GM10248 (cell line): ENCODE results near the gene CES3.
A peak's percentile ranks its signal among the peaks of the same experiment; 100 is the strongest.

Source experiments
- CTCF ChIA-PET: fragments of 300-600 bp; sonication (Branson Sonifier 250); formaldehyde crosslinking; extraction: SDS; loops from one replicate; lab custom pipeline; 2021; ENCODE audit warnings: antibody characterized with exemption; lab: Yijun Ruan, JAX
- POLR2A ChIA-PET: fragments of 350-650 bp; sonication (Branson Sonifier 250); formaldehyde crosslinking; extraction: SDS; loops from one replicate; lab custom pipeline; 2020; ENCODE audit warnings: antibody characterized with exemption; lab: Yijun Ruan, JAX
- DNase-seq: peaks from one replicate; pipeline ENCODE4 v3.0.0; 2012; ENCODE audit errors: extremely low spot score
- TF ChIP-seq, protein P1 (sequence below): IDR thresholded peaks from 2 replicates; pipeline ENCODE4 v1.5.1; 2012; ENCODE audit warnings: mild to moderate bottlenecking, low read depth; ENCODE audit errors: extremely low read depth, missing control alignments, control extremely low read depth

The CES3 gene

DNA sequence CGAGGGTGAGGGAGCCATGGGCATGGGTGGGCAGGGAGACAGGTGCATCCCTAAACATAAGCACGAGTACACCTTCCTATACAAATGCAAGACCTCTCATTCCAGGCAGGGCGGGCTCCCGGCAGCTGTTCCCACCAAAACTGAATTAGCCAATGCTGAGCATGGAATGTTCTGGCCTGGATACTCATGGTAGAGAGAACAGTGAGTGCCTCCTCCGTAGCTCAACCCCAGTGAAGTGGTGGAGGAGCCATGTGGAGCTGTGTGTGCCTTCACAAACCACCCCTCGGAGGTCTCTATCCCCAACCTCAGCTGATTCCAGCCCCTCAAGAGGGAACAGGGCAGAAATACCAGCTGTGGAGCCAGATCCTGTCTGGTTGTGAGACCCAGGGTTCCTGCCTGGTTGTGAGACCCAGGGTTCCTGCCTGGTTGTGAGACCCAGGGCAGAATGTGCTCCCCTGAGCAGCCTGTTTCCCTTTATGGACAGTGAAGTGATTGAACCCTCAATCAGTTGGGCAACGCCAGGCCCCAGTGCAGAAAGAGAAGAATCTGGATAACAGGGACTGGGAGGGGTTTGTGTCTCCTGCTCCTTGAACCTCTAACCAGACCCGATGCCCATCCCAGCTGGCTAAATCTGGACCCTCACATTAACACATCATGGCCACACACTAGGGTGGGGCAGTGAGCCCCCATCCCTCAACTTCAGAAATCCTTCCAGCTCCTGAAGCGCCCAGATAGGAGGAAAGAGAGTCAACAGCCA lies 40.0 kb upstream of the CES3 start:
- DNase-seq, result no peak
- POLR2A ChIA-PET, result no interaction called here
- CTCF ChIA-PET, result interaction anchor here (0.9 to 2.9 kb wide), 5 partner anchors 11 to 29 kb away, joined by 3 to 9 read pairs (median 6); no protein-coding TSS in a partner anchor
- TF ChIP-seq, protein P1, sequence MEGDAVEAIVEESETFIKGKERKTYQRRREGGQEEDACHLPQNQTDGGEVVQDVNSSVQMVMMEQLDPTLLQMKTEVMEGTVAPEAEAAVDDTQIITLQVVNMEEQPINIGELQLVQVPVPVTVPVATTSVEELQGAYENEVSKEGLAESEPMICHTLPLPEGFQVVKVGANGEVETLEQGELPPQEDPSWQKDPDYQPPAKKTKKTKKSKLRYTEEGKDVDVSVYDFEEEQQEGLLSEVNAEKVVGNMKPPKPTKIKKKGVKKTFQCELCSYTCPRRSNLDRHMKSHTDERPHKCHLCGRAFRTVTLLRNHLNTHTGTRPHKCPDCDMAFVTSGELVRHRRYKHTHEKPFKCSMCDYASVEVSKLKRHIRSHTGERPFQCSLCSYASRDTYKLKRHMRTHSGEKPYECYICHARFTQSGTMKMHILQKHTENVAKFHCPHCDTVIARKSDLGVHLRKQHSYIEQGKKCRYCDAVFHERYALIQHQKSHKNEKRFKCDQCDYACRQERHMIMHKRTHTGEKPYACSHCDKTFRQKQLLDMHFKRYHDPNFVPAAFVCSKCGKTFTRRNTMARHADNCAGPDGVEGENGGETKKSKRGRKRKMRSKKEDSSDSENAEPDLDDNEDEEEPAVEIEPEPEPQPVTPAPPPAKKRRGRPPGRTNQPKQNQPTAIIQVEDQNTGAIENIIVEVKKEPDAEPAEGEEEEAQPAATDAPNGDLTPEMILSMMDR, result no peak

DNA sequence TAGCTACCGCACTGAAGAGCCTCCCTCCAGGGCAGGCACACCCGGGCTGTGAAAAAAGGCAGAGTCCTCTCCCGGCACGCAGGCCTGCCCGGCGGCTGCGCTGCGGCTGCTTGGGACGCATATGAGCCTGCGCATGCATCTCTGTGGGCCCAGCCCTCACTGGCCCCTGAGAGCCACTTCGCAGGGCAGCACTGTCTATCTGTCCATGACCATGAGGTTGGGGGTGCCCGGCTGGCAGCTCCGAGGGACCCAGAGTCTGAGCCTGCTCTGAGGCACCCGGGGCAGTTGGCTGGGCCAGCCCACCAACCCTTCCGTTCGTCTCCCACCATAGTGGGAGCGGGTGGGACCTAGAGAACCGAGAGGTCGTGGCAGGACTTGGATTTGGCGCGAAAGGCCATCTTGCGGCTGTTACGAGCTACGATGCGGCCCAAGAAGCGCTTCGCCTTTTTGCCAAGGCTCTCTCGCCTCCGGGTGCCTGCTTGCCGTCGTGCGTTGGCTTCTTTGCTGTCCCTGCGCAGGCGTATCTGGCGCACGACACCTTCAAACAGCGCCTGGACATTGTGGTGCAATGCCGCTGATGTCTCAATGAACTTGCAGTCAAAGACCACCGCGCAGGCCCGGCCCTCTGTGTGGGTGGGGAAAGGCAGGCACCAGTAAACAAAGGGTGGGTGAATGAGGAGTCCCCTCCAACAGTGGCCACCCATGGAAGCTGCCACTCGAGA lies 39.2 kb upstream of the CES3 start:
- ChIA-PET POLR2A (no interaction called here), CTCF (interaction anchor here (1.0 to 2.9 kb wide), 3 partner anchors 11 to 26 kb away, joined by 3 to 8 read pairs (median 6); no protein-coding TSS in a partner anchor)
- TF ChIP-seq, protein P1, result no peak
- DNase-seq, result no peak

DNA sequence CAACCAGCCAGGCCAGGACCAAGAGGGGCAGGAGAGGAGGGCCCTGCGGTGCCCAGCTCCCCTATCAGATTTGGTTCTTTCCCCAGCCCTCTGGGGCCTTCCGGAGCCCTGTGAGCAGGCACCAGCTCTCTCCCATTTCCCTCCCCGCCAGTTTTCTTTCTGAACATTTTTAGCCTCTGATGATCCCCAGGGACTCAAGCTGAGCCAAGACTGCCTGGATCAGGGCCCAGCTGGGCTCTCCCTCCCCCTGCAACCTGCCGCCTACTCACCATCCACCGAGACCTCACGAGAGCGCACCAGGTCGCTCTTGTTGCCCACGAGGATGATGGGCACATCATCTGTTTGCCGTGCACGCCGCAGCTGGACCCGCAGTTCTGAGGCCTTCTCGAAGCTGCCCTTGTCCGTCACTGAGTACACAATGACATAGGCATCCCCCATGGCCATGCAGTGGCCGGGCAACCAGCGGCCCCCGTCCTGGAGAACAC lies 37.8 kb upstream of the CES3 start:
- ChIA-PET CTCF (interaction anchor here (1.4 to 6.0 kb wide), 3 partner anchors 13 to 28 kb away, joined by 3 to 115 read pairs (median 8); no protein-coding TSS in a partner anchor), POLR2A (no interaction called here)
- no peak for DNase-seq
- TF ChIP-seq, protein P1, result no peak

DNA sequence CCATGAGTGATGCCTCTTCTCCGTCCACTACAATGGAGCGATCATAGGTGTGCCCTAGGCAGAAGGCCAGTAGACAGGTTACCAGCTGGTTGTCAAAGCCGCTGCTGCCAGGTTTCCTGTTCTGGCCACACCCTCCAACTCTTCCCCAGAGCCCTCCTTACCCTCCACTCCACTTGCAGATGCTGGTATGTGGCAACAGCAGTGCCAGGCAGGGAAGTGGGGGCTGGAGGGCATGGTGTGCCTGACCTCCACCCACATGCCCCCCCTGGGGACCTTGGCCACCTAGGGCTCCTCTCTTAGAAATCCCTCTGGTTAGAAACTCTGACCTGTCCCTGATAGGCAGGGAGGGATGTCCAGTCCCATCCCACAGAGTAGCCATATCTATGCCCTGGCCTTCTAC lies 37.2 kb upstream of the CES3 start:
- CTCF ChIA-PET, result interaction anchor here (1.4 to 6.0 kb wide), 2 partner anchors 13 to 28 kb away, joined by 3 to 115 read pairs; no protein-coding TSS in a partner anchor
- TF ChIP-seq, protein P1, result no peak
- POLR2A ChIA-PET, result no interaction called here
- DNase-seq, result no peak

DNA sequence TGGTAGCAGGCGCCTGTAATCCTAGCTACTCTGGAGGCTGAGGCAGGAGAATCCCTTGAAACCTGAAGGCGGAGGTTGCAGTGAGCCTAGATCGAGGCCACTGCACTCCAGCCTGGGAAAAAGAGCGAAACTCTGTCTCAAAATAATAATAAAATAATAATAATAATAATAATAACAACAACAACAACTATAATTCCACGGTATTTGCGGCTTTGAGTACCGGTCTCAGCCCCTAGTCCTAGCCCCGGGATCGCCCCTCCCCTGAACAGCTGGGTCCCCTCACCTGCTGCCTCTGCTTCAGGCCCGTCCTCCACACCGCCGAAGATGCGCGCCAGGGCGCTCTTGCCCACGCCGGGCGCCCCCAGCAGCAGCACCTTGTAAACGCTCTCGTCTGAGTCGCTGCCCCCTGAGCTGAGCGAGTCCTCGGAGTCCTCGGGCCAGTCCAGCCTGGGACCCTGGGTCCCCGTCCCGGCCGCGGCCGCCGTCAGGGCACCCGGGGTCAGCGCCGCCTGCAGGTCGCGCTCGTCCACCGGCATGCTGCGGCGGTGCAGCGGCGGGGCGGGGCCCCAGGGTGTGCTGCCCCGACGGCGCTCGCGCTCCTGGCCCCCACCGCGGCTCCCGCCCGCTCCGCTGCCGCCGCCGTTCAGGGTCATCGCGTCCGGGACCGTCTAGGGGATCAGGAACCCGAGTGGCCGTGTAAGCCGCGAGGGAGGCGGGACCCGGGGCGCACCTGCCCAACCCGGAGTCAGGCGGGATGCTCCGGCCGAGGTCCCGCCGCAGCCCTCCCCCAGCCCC lies 36.3 kb upstream of the CES3 start:
- TF ChIP-seq, protein P1, result peak; percentile 60
- ChIA-PET CTCF (interaction anchor here (0.6 to 6.0 kb wide), 6 partner anchors 11 to 44 kb away, joined by 3 to 115 read pairs (median 3); partner anchors contain the start of gene PDP2), POLR2A (no interaction called here)
- peak; percentile 83 for DNase-seq
